Lower leg skin (tissue), 4 donors: ENCODE results near the gene MATR3. TPM values are rescaled to one million over a fixed set of nuclear protein-coding genes. Genes with fewer than 3 reads are reported as not detected.

ENCODE experiments used
- DNase-seq, 2 donors: peaks; one replicate each; pipeline ENCODE4 v3.0.0-alpha.2; 2019; ENCODE audit warnings: low spot score in 2 of 2
- H3K4me3 ChIP-seq: fragments of 200-600 bp; sonication (generic); 2 replicates; pipeline ENCODE4 v1.5.1; 2017; ENCODE audit warnings: mild to moderate bottlenecking, low read depth; ENCODE audit not compliant: poor library complexity, severe bottlenecking
- CTCF ChIP-seq, 3 donors: fragments of 450-650 bp; IDR thresholded peaks; one replicate each; pipeline ENCODE4 v1.5.1; 2016; ENCODE audit warnings: antibody characterized with exemption in 3 of 3, mild to moderate bottlenecking in 3 of 3, moderate library complexity in 2 of 3
- POLR2A ChIP-seq, 2 donors: fragments of 450-650 bp; IDR thresholded peaks; one replicate each; pipeline ENCODE4 v1.6.1; 2016 to 2017; ENCODE audit warnings: antibody characterized with exemption in 2 of 2, mild to moderate bottlenecking in 1 of 2, moderate library complexity in 1 of 2
- WGBS, 2 donors: methylation state at CpG; one replicate each; pipeline ENCODE4 v1.1.5; 2018; 5-methylcytosine and 5-hydroxymethylcytosine counted together
- intact Hi-C: fragments of 100-400 bp; cut with DNase I; formaldehyde crosslinking; loops from one replicate; pipeline ENCODE4 v1.15.0; 2023; ENCODE audit warnings: low total_unique reads
- total RNA-seq, 4 donors: library from RNA; depleted of rRNA; stranded (reverse); fragments of >200 nt; gene quantifications; one replicate each; pipeline ENCODE4 v1.1.0, GENCODE V29; 2016

The MATR3 gene
- total RNA-seq, 4 donors from 2014 or later = 108 to 135 (median 122) TPM

- intact Hi-C loops = no loop called here
- no peak for DNase-seq
- WGBS, 2 donors = 69 to 74% methylated on average over 2 of the region's 2 CpGs
- TF ChIP-seq CTCF (IDR thresholded peaks at IDR 0.05) (no peak), POLR2A (IDR thresholded peaks at IDR 0.05) (no peak)
- H3K4me3 ChIP-seq = no peak overlapping the region
Measured at GRCh38 chr5:139297439-139298133, 4.0 kb downstream of the MATR3 start.

GRCh38 chr5:139298242-139298641 is 4.7 kb downstream of the MATR3 start:
- no peak overlapping the region for H3K4me3 ChIP-seq
- no peak for TF ChIP-seq CTCF (IDR thresholded peaks at IDR 0.05)
- TF ChIP-seq POLR2A (IDR thresholded peaks at IDR 0.05) = no peak
- 60 to 64% methylated on average over 11 of the region's 11 CpGs for WGBS, 2 donors
- no peak for DNase-seq
- intact Hi-C loops = no loop called here

GRCh38 chr5:139299486-139299885 is 5.9 kb downstream of the MATR3 start:
- TF ChIP-seq CTCF (IDR thresholded peaks at IDR 0.05) = no peak
- TF ChIP-seq POLR2A (IDR thresholded peaks at IDR 0.05) = no peak
- no peak overlapping the region for H3K4me3 ChIP-seq
- 48 to 63% methylated on average over 4 of the region's 4 CpGs for WGBS, 2 donors
- DNase-seq = no peak
- intact Hi-C loops = no loop called here

GRCh38 chr5:139301808-139302499 is 8.4 kb downstream of the MATR3 start:
- no peak for DNase-seq
- TF ChIP-seq POLR2A (IDR thresholded peaks at IDR 0.05) = no peak
- no peak for TF ChIP-seq CTCF (IDR thresholded peaks at IDR 0.05)
- 55 to 58% methylated on average over 7 of the region's 7 CpGs for WGBS, 2 donors
- intact Hi-C loops = no loop called here
- H3K4me3 ChIP-seq = no peak overlapping the region

- H3K4me3 ChIP-seq = no peak overlapping the region
- 48 to 54% methylated on average over 3 of the region's 3 CpGs for WGBS, 2 donors
- TF ChIP-seq CTCF (IDR thresholded peaks at IDR 0.05) = no peak
- no peak for TF ChIP-seq POLR2A (IDR thresholded peaks at IDR 0.05)
- intact Hi-C loops = no loop called here
- no peak for DNase-seq
Measured at GRCh38 chr5:139304391-139305324, 11.1 kb downstream of the MATR3 start.
